ENCODE results near the gene PTPRN2.

DNA sequence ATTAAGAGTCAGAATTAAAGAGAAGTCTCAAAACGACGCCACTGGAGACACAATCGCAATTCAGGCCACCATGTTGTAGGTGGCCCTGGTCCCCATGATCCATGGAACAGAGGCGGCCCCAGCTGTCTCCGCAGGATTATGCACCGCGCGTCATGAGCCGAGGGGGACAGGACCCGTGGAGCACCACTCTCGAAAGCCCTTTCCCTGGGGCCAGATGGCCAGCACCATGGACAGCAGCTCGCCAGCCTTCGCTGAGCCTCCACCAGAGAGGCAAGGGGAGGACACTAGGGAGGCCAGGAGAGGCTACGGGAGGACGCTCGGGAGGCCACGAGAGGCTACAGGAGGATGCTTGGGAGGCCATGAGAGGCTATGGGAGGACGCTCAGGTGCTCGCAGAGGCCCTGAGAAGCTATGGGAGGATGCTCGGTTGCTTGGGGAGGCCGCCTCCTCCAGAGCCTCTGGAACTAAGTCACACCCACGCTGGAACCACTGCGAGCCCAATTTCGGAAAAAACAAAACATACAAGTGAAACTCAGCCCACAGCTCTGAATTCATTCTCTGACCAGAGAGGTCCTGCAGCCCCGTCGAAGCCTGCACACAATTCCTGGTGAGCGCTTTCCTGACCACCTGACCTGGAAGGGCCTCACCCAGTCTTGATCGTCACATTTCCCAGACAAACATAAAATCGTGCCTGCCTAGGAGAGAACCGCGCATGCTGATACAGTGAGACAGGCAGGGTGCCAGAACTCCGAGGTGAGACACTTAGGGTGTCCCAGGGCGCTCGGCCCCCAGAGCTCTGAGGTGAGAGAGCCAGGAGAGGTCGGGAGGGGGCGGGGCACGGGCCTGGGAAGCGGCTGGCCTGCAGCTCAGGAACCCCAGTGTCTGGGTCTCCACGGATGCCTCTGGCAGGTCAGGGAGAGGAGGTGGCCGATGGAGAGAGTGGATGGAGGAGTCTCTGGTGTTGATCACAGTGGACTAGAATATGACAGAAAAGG, 224.4 kb downstream of the PTPRN2 start:
- TF ChIP-seq, protein P1, sequence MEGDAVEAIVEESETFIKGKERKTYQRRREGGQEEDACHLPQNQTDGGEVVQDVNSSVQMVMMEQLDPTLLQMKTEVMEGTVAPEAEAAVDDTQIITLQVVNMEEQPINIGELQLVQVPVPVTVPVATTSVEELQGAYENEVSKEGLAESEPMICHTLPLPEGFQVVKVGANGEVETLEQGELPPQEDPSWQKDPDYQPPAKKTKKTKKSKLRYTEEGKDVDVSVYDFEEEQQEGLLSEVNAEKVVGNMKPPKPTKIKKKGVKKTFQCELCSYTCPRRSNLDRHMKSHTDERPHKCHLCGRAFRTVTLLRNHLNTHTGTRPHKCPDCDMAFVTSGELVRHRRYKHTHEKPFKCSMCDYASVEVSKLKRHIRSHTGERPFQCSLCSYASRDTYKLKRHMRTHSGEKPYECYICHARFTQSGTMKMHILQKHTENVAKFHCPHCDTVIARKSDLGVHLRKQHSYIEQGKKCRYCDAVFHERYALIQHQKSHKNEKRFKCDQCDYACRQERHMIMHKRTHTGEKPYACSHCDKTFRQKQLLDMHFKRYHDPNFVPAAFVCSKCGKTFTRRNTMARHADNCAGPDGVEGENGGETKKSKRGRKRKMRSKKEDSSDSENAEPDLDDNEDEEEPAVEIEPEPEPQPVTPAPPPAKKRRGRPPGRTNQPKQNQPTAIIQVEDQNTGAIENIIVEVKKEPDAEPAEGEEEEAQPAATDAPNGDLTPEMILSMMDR (IDR thresholded peaks at IDR 0.05): no peak
- TF ChIP-seq POLR2AphosphoS5 (IDR thresholded peaks at IDR 0.05): no peak

Measured in sigmoid colon (tissue), 4 donors.